Activated T-cell treated with anti-CD3 and anti-CD28 coated beads, Interleukin-2, amount 50 U/mL, for 72 hours (primary cell): Measurements from ENCODE around the gene TTN. TPM values are rescaled to one million over a fixed set of nuclear protein-coding genes. Genes with fewer than 3 reads are reported as not detected.
A peak's percentile ranks its signal among the peaks of the same experiment; 100 is the strongest.
"Not testable (repeated sequence)": the region's sequence is repeated elsewhere in the genome, so short reads cannot be mapped to it uniquely, and the experiment has no call there.

Experiments
- ATAC-seq, 2 donors: fragments of 150-1000 bp; cut with Tn5 transposase; replicated peaks in 1 of 2; 2 replicates each; pipeline ENCODE4 v1.10.0; 2021; ENCODE audit warnings: moderate library complexity in 2 of 2, mild to moderate bottlenecking in 1 of 2
- DNase-seq, 2 donors: peaks; one replicate each; pipeline ENCODE4 v3.0.0; 2021 to 2022; ENCODE audit warnings: mixed read lengths in 1 of 2
- H3K27ac Mint-ChIP-seq: one replicate; pipeline ENCODE4 v1.8.0; 2022; ENCODE audit warnings: mild to moderate bottlenecking, moderate library complexity, mixed read lengths
- H3K27me3 Mint-ChIP-seq: one replicate; pipeline ENCODE4 v1.8.0; 2022; ENCODE audit warnings: low read depth, mixed read lengths
- H3K36me3 Mint-ChIP-seq, 2 donors: one replicate each; pipeline ENCODE4 v1.8.0; 2022; ENCODE audit warnings: mixed read lengths in 2 of 2, mild to moderate bottlenecking in 1 of 2; ENCODE audit not compliant: insufficient read depth in 2 of 2
- H3K4me1 Mint-ChIP-seq: one replicate; pipeline ENCODE4 v1.8.0; 2022; ENCODE audit warnings: low read depth, mixed read lengths
- H3K4me3 Mint-ChIP-seq, 2 donors: one replicate each; pipeline ENCODE4 v1.8.0; 2022; ENCODE audit warnings: mild to moderate bottlenecking in 2 of 2, mixed read lengths in 2 of 2, moderate library complexity in 2 of 2
- H3K9me3 Mint-ChIP-seq, 2 donors: one replicate each; pipeline ENCODE4 v1.8.0; 2022; ENCODE audit warnings: mixed read lengths in 2 of 2
- total RNA-seq, 2 donors: library from RNA; stranded (reverse); gene quantifications; one replicate each; pipeline ENCODE4 v1.2.3, GENCODE V29; 2022

Gene TTN
- total RNA-seq, 2 donors from 2014 or later, result 6.6 to 6.9 TPM

- Mint-ChIP-seq H3K27ac (no peak overlapping the region), H3K4me3 (no peak overlapping the region), H3K4me1 (peaks cover 45% of the 10 kb centered on the region), H3K9me3 (peaks cover 0 to under 1% of the 10 kb centered on the region in 2 donors), H3K36me3 (peaks cover 8 to 19% of the 10 kb centered on the region in 2 donors), H3K27me3 (no peaks in the 10 kb centered on the region)
- no peak for ATAC-seq
- DNase-seq, result no peak
Observed at GRCh38 chr2:178528647-178529046, 278.6 kb downstream of the TTN start.

- Mint-ChIP-seq H3K27ac (no peak overlapping the region), H3K4me1 (peaks cover 49% of the 10 kb centered on the region), H3K9me3 (no peaks in the 10 kb centered on the region), H3K4me3 (no peak overlapping the region), H3K27me3 (no peaks in the 10 kb centered on the region), H3K36me3 (peaks cover 5 to 15% of the 10 kb centered on the region in 2 donors)
- no peak for DNase-seq
- ATAC-seq, result no peak
Observed at GRCh38 chr2:178527592-178527991, 279.6 kb downstream of the TTN start.

- no peak overlapping the region for H3K27ac Mint-ChIP-seq
- no peak for ATAC-seq
- peak overlapping the region in 1 of 2 donors; percentile 47 for H3K4me3 Mint-ChIP-seq
- peaks cover 0 to 6% of the 10 kb centered on the region in 2 donors for H3K9me3 Mint-ChIP-seq
- no peaks in the 10 kb centered on the region for H3K27me3 Mint-ChIP-seq
- H3K36me3 Mint-ChIP-seq, result peaks cover 6 to 15% of the 10 kb centered on the region in 2 donors
- H3K4me1 Mint-ChIP-seq, result peaks cover 50% of the 10 kb centered on the region
- DNase-seq, result no peak
Observed at GRCh38 chr2:178526256-178526655, 281.0 kb downstream of the TTN start.

GRCh38 chr2:178525460-178525859, 281.8 kb downstream of the TTN start:
- not testable (repeated sequence) for DNase-seq, H3K9me3 Mint-ChIP-seq, H3K27me3 Mint-ChIP-seq, ATAC-seq
- Mint-ChIP-seq H3K36me3 (peaks cover 9 to 15% of the 10 kb centered on the region in 2 donors), H3K4me1 (peaks cover 50% of the 10 kb centered on the region), H3K27ac (peak overlapping the region; percentile 16), H3K4me3 (peak overlapping the region in 1 of 2 donors; percentile 47)

- H3K27me3 Mint-ChIP-seq, H3K27ac Mint-ChIP-seq, ATAC-seq, DNase-seq, H3K9me3 Mint-ChIP-seq: not testable (repeated sequence)
- Mint-ChIP-seq H3K4me3 (peak overlapping the region in 1 of 2 donors; percentile 34), H3K4me1 (peaks cover 49% of the 10 kb centered on the region), H3K36me3 (peaks cover 9 to 15% of the 10 kb centered on the region in 2 donors)
Observed at GRCh38 chr2:178525010-178525409, 282.2 kb downstream of the TTN start.

- ATAC-seq (no peak), DNase-seq (no peak)
- peak overlapping the region; percentile 88 for H3K27ac Mint-ChIP-seq
- H3K36me3 Mint-ChIP-seq, result peaks cover 9 to 15% of the 10 kb centered on the region in 2 donors
- H3K4me3 Mint-ChIP-seq, result peak overlapping the region; percentile 90 to 94
- H3K4me1 Mint-ChIP-seq, result peaks cover 40% of the 10 kb centered on the region
- no peaks in the 10 kb centered on the region for H3K27me3 Mint-ChIP-seq
- H3K9me3 Mint-ChIP-seq, result peaks cover 0 to 6% of the 10 kb centered on the region in 2 donors
Observed at GRCh38 chr2:178523596-178524134, 283.6 kb downstream of the TTN start.

GRCh38 chr2:178522950-178523595, 284.1 kb downstream of the TTN start:
- H3K36me3 Mint-ChIP-seq, result peaks cover 7 to 19% of the 10 kb centered on the region in 2 donors
- peak; percentile 77 to 86 for DNase-seq
- H3K27me3 Mint-ChIP-seq, result no peaks in the 10 kb centered on the region
- peaks cover 0 to 6% of the 10 kb centered on the region in 2 donors for H3K9me3 Mint-ChIP-seq
- H3K4me3 Mint-ChIP-seq, result peak overlapping the region; percentile 90 to 94
- peak overlapping the region; percentile 88 for H3K27ac Mint-ChIP-seq
- peaks cover 38% of the 10 kb centered on the region for H3K4me1 Mint-ChIP-seq
- ATAC-seq, result peak; percentile 77 to 88

- H3K9me3 Mint-ChIP-seq, result peaks cover 0 to 6% of the 10 kb centered on the region in 2 donors
- H3K27ac Mint-ChIP-seq, result peak overlapping the region; percentile 91
- H3K4me3 Mint-ChIP-seq, result peak overlapping the region; percentile 62 to 68
- peaks cover 38% of the 10 kb centered on the region for H3K4me1 Mint-ChIP-seq
- DNase-seq, result peak; percentile 39 to 60
- peak; percentile 73 to 80 for ATAC-seq
- H3K27me3 Mint-ChIP-seq, result no peaks in the 10 kb centered on the region
- H3K36me3 Mint-ChIP-seq, result peaks cover 6 to 23% of the 10 kb centered on the region in 2 donors
Observed at GRCh38 chr2:178521304-178522150, 285.7 kb downstream of the TTN start.

- Mint-ChIP-seq H3K4me1 (peaks cover 53% of the 10 kb centered on the region), H3K27me3 (no peaks in the 10 kb centered on the region), H3K9me3 (peaks cover 0 to 6% of the 10 kb centered on the region in 2 donors), H3K4me3 (no peak overlapping the region), H3K27ac (no peak overlapping the region), H3K36me3 (peaks cover 6 to 21% of the 10 kb centered on the region in 2 donors)
- DNase-seq (no peak), ATAC-seq (no peak)
Observed at GRCh38 chr2:178517496-178517895, 289.7 kb downstream of the TTN start.

GRCh38 chr2:178514664-178515063, 292.6 kb downstream of the TTN start:
- Mint-ChIP-seq H3K9me3 (no peaks in the 10 kb centered on the region), H3K27ac (peak overlapping the region; percentile 95), H3K36me3 (peaks cover 2 to 18% of the 10 kb centered on the region in 2 donors), H3K27me3 (no peaks in the 10 kb centered on the region), H3K4me3 (peak overlapping the region; percentile 53 to 86), H3K4me1 (peaks cover 34% of the 10 kb centered on the region)
- DNase-seq (peak; percentile 58 to 60), ATAC-seq (peak; percentile 94 to 99)

- H3K27ac Mint-ChIP-seq, result no peak overlapping the region
Observed at GRCh38 chr2:178513876-178514275, 293.3 kb downstream of the TTN start.

GRCh38 chr2:178512484-178512883, 294.7 kb downstream of the TTN start:
- peaks cover 44% of the 10 kb centered on the region for H3K4me1 Mint-ChIP-seq
- no peaks in the 10 kb centered on the region for H3K9me3 Mint-ChIP-seq
- ATAC-seq, result no peak
- H3K4me3 Mint-ChIP-seq, result no peak overlapping the region
- H3K36me3 Mint-ChIP-seq, result peaks cover 2 to 13% of the 10 kb centered on the region in 2 donors
- no peaks in the 10 kb centered on the region for H3K27me3 Mint-ChIP-seq
- no peak overlapping the region for H3K27ac Mint-ChIP-seq
- DNase-seq, result no peak

More at GRCh38 chr2:178513876-178514275, 293.3 kb downstream of the TTN start:
- ATAC-seq (no peak), DNase-seq (no peak)
- Mint-ChIP-seq H3K4me3 (peak overlapping the region in 1 of 2 donors; percentile 86), H3K36me3 (peaks cover 2 to 21% of the 10 kb centered on the region in 2 donors), H3K4me1 (peaks cover 34% of the 10 kb centered on the region), H3K9me3 (no peaks in the 10 kb centered on the region), H3K27me3 (no peaks in the 10 kb centered on the region)

- ATAC-seq (no peak), DNase-seq (no peak)
- H3K27me3 Mint-ChIP-seq, result no peaks in the 10 kb centered on the region
- no peak overlapping the region for H3K27ac Mint-ChIP-seq
- H3K9me3 Mint-ChIP-seq, result no peaks in the 10 kb centered on the region
- H3K36me3 Mint-ChIP-seq, result peaks cover 4 to 18% of the 10 kb centered on the region in 2 donors
- H3K4me3 Mint-ChIP-seq, result no peak overlapping the region
- peaks cover 50% of the 10 kb centered on the region for H3K4me1 Mint-ChIP-seq
Observed at GRCh38 chr2:178510384-178510783, 296.8 kb downstream of the TTN start.
